Gastrocnemius medialis (tissue), 4 donors: ENCODE results near the gene ADD3. TPM values are rescaled to one million over a fixed set of nuclear protein-coding genes. Genes with fewer than 3 reads are reported as not detected.

Source experiments
- ATAC-seq, 2 donors: fragments of 150-250 bp; one replicate each; pipeline ENCODE4 v1.9.1; 2016
- DNase-seq, 2 donors: peaks; one replicate each; pipeline ENCODE4 v3.0.0-alpha.2; 2019
- H3K27ac ChIP-seq, 4 donors: fragments of 200-600 bp; sonication (generic); 1 replicate in 1 of 4; 2 replicates in 3 of 4; pipeline ENCODE4 v1.5.1; 2016 to 2018; ENCODE audit warnings: mild to moderate bottlenecking in 2 of 4, moderate library complexity in 1 of 4
- H3K27me3 ChIP-seq, 3 donors: fragments of 200-600 bp; sonication (generic) in 2 of 3; 1 replicate in 1 of 3; 2 replicates in 2 of 3; pipeline versions ENCODE4 v1.5.1 to v1.6.0; 2016 to 2019; ENCODE audit warnings: mild to moderate bottlenecking in 1 of 3, moderate library complexity in 1 of 3
- H3K36me3 ChIP-seq, 2 donors: fragments of 200-600 bp; sonication (generic) in 1 of 2; one replicate each; pipeline ENCODE4 v1.5.1; 2017 to 2018
- H3K4me1 ChIP-seq, 2 donors: fragments of 200-600 bp; sonication (generic) in 1 of 2; one replicate each; pipeline ENCODE4 v1.5.1; 2016 to 2017; ENCODE audit warnings: mild to moderate bottlenecking in 2 of 2
- H3K4me3 ChIP-seq, 4 donors: fragments of 200-600 bp; sonication (generic) in 3 of 4; 1 replicate in 1 of 4; 2 replicates in 3 of 4; pipeline ENCODE4 v1.5.1; 2016 to 2019; ENCODE audit warnings: mild to moderate bottlenecking in 2 of 4
- H3K9me3 ChIP-seq, 3 donors: fragments of 200-600 bp; sonication (generic) in 2 of 3; 1 replicate in 1 of 3; 2 replicates in 2 of 3; pipeline ENCODE4 v1.5.1; 2016 to 2019
- POLR2A ChIP-seq, 2 donors: fragments of 450-650 bp; IDR thresholded peaks; one replicate each; pipeline ENCODE4 v1.6.1; 2017; ENCODE audit warnings: antibody characterized with exemption in 2 of 2, mild to moderate bottlenecking in 2 of 2, moderate library complexity in 2 of 2
- in situ Hi-C, 4 donors: fragments of 200-750 bp; cut with MboI; loops; one replicate each; pipeline versions ENCODE4 v1.15.0 to v1.8.0; 2017; ENCODE audit warnings: low sequenced_read_pairs in 4 of 4
- intact Hi-C: fragments of 100-400 bp; cut with DNase I; formaldehyde crosslinking; loops from one replicate; pipeline ENCODE4 v1.15.1; 2023; ENCODE audit warnings: low total_unique reads
- total RNA-seq, 4 donors: library from RNA; depleted of rRNA; stranded (reverse); fragments of >200 nt; gene quantifications; one replicate each; pipeline versions ENCODE4 v1.1.0 to v1.2.3, GENCODE V29; 2016
- TF ChIP-seq, protein P1 (sequence below), 5 experiments: fragments of 450-650 bp in 3 of 5; fragments of 200-600 bp in 2 of 5; sonication (generic) in 2 of 5; IDR thresholded peaks in 4 of 5; conservative IDR thresholded peaks in 1 of 5; 1 replicate in 4 of 5; 2 replicates in 1 of 5; pipeline ENCODE4 v1.5.1; 2016 to 2019; ENCODE audit warnings: antibody characterized with exemption in 5 of 5, mild to moderate bottlenecking in 3 of 5, moderate library complexity in 3 of 5

Gene ADD3
- total RNA-seq, 4 donors from 2014 or later: 16.0 to 31.3 (median 18.4) TPM

DNA sequence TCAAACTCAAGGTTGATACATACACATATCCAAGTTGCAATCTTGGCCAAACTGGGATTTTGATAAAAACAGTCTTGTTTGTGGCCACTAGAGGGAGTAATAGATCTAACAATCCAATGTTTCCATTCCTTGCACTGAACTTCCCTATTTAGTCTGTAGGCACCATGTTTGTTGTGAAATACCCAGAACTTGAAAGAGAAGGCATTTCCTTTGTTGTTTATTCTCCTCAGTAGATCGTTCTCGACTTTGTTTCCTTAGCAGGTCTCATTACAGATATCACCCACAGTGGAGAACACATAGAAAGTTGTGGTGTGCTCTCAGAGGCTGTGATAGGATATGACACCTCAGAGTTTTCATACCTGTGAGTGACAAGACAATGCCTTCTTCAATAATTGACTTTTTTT lies 129.4 kb downstream of the ADD3 start:
- no peak for DNase-seq
- H3K4me3 ChIP-seq: no peak overlapping the region
- H3K27ac ChIP-seq: peak overlapping the region; percentile 37 to 65 (median 58)
- peaks cover 11 to 17% of the 10 kb centered on the region in 2 donors for H3K4me1 ChIP-seq
- no peaks in the 10 kb centered on the region for H3K9me3 ChIP-seq
- in situ Hi-C loops (loop anchor here (5.0 to 25.0 kb wide), 9 partner anchors 78 to 418 kb away; no protein-coding TSS in a partner anchor), intact Hi-C loops (loop anchor here (1.0 to 5.0 kb wide), 5 partner anchors 72 to 410 kb away; no protein-coding TSS in a partner anchor)
- H3K36me3 ChIP-seq: no peaks in the 10 kb centered on the region
- TF ChIP-seq, protein P1, sequence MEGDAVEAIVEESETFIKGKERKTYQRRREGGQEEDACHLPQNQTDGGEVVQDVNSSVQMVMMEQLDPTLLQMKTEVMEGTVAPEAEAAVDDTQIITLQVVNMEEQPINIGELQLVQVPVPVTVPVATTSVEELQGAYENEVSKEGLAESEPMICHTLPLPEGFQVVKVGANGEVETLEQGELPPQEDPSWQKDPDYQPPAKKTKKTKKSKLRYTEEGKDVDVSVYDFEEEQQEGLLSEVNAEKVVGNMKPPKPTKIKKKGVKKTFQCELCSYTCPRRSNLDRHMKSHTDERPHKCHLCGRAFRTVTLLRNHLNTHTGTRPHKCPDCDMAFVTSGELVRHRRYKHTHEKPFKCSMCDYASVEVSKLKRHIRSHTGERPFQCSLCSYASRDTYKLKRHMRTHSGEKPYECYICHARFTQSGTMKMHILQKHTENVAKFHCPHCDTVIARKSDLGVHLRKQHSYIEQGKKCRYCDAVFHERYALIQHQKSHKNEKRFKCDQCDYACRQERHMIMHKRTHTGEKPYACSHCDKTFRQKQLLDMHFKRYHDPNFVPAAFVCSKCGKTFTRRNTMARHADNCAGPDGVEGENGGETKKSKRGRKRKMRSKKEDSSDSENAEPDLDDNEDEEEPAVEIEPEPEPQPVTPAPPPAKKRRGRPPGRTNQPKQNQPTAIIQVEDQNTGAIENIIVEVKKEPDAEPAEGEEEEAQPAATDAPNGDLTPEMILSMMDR (IDR thresholded peaks at IDR 0.05 in 4 of 5, conservative IDR thresholded peaks at IDR 0.05 in 1 of 5): peak; percentile 77 to 93 (median 83)
- TF ChIP-seq POLR2A (IDR thresholded peaks at IDR 0.05): no peak
- ATAC-seq: peak; percentile 91 to 93
- H3K27me3 ChIP-seq: no peaks in the 10 kb centered on the region

DNA sequence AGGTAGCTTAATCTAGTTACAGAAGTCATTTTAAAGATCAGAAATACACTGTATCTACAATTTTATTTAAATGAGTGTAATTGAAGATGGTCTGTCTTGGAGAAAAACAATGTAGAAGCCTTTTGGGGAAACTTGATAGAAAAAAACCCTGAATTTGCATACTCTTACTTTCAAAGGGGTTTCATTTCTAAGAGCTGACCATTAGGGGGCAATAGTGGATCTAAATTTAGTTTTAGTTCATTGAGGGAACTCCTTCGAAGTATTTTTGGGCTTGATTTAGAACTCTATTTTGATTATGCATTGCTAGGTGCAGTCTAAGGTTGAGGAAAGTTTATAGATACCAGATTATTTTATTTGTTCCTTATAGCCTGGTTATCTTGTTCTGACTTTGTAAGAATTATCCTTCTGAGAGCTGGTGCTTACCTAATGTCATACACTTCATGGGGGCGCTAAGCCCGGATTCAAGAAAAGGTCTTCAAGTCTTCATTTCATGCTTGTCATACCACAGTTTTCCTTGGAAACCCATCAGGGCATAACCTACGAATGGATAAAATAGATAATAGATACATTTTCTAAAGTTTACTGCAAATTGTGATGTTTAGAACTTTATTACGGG lies 130.5 kb downstream of the ADD3 start:
- intact Hi-C loops: loop anchor here (2.0 to 5.0 kb wide), 2 partner anchors 166 to 256 kb away; partner anchors contain the start of gene SMNDC1
- peaks cover 13 to 20% of the 10 kb centered on the region in 2 donors for H3K4me1 ChIP-seq
- in situ Hi-C loops: loop anchor here (5.0 to 25.0 kb wide), 9 partner anchors 76 to 416 kb away; no protein-coding TSS in a partner anchor
- no peaks in the 10 kb centered on the region for H3K27me3 ChIP-seq
- DNase-seq (no peak), ATAC-seq (peak; percentile 43 to 55)
- no peak for TF ChIP-seq POLR2A (IDR thresholded peaks at IDR 0.05)
- TF ChIP-seq, protein P1 (IDR thresholded peaks at IDR 0.05 in 4 of 5, conservative IDR thresholded peaks at IDR 0.05 in 1 of 5): peak in 4 of 5 experiments; percentile 41 to 67 (median 56)
- H3K36me3 ChIP-seq: no peaks in the 10 kb centered on the region
- H3K27ac ChIP-seq: no peak overlapping the region
- no peak overlapping the region for H3K4me3 ChIP-seq
- H3K9me3 ChIP-seq: no peaks in the 10 kb centered on the region

DNA sequence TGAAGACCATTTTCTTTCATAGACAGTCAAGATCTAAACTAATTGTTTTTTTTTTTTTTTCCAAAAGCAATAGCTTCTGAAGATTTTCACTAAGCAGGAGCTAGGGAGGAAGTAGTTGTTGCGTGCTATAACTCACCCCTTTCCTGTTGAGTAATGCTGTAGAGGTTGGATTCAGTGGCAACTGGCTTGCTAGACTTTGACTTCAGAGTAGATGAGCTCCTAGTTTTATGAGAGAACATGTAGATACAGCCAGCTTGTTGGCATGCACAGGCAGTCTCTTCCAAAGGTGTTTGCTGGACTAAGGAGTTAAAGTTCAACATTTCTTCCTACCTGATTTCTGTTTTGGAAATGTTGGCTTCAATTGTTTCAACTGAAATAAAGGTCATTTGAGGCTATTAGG lies 133.4 kb downstream of the ADD3 start:
- Histone ChIP-seq H3K9me3 (no peaks in the 10 kb centered on the region), H3K27ac (no peak overlapping the region), H3K4me1 (peaks cover 13 to 20% of the 10 kb centered on the region in 2 donors), H3K36me3 (no peaks in the 10 kb centered on the region), H3K27me3 (no peaks in the 10 kb centered on the region), H3K4me3 (no peak overlapping the region)
- in situ Hi-C loops (loop anchor here in 3 of 4 donors (10.0 to 25.0 kb wide), 2 partner anchors 54 to 254 kb away; no protein-coding TSS in a partner anchor), intact Hi-C loops (no loop called here)
- no peak for TF ChIP-seq POLR2A (IDR thresholded peaks at IDR 0.05)
- ATAC-seq: no peak
- no peak for DNase-seq

DNA sequence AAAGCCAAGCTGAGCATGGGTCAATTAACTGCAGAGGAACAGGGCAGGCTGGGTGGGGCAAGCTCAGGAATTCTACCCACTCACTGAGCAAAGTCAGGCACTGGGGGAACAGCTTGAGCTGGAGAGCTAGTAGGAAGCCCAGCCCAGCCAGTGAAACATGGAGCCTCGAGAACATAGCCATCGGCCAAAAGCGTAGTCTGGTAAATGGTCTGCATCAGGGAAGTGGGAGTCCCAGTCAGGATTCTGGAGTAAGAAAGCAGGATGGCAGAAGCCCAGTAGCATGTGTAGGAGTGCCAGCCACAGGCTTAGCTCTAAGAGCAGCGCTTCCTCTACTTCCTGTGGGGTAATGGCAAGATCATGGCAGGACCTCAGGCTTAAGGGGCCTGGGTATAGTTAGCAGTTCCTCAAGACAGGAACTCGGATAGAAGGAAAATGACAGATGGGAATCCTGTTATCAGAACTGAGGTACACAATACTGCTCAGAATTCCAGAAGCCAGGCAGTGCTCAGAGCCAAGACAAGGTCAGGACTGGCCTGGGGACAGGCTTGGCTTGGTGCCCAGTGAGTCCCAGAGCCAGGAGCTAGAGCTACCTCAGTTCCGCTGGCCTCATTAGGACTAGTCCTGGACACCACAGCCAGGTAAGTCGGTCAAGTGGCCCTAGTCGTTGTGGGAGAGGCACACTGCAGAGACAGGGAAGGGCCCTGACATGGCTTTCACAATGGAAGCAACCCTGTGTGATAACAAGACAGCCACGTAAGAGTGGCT lies 134.3 kb downstream of the ADD3 start:
- Histone ChIP-seq H3K4me1 (peaks cover 13 to 20% of the 10 kb centered on the region in 2 donors), H3K27me3 (no peaks in the 10 kb centered on the region), H3K4me3 (no peak overlapping the region), H3K27ac (no peak overlapping the region), H3K36me3 (no peaks in the 10 kb centered on the region), H3K9me3 (no peaks in the 10 kb centered on the region)
- no peak for ATAC-seq
- peak in 1 of 2 donors; percentile 18 for DNase-seq
- in situ Hi-C loops: loop anchor here in 3 of 4 donors (10.0 to 25.0 kb wide), 2 partner anchors 53 to 255 kb away; no protein-coding TSS in a partner anchor
- TF ChIP-seq, protein P1 (IDR thresholded peaks at IDR 0.05 in 4 of 5, conservative IDR thresholded peaks at IDR 0.05 in 1 of 5): no peak
- TF ChIP-seq POLR2A (IDR thresholded peaks at IDR 0.05): no peak
- intact Hi-C loops: no loop called here

DNA sequence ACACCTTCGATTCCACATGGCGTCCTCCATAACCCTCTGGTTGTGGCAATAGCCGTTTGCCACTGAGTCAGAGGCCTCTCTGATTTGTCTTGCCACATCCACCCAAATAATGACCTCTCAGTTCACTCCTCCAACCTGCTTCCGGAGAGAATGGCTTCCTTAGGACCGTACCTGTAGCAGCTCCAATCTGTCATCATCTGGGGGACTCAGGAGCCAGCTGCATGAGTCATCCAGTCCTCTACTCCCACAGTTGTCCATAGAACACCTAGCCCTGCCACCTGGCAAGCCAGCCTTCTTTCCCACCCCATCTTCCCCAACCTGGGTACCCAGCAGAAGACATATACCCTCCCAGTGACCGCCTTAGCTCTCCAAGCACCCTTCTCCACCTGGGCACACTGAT lies 135.2 kb downstream of the ADD3 start:
- intact Hi-C loops (no loop called here), in situ Hi-C loops (loop anchor here in 3 of 4 donors (10.0 to 25.0 kb wide), 2 partner anchors 52 to 256 kb away; no protein-coding TSS in a partner anchor)
- Histone ChIP-seq H3K9me3 (no peaks in the 10 kb centered on the region), H3K4me1 (peaks cover 8 to 13% of the 10 kb centered on the region in 2 donors), H3K36me3 (no peaks in the 10 kb centered on the region), H3K27ac (no peak overlapping the region), H3K4me3 (no peak overlapping the region), H3K27me3 (peaks cover 0 to 3% (median 0%) of the 10 kb centered on the region in 3 donors)
- DNase-seq (no peak), ATAC-seq (no peak)
- TF ChIP-seq POLR2A (IDR thresholded peaks at IDR 0.05): no peak
- TF ChIP-seq, protein P1 (IDR thresholded peaks at IDR 0.05 in 4 of 5, conservative IDR thresholded peaks at IDR 0.05 in 1 of 5): no peak
